WTC11 (cell line): ENCODE results near the gene GRAP2.

Source experiments
- CREM ChIP-seq: sonication (generic); formaldehyde crosslinking; IDR thresholded peaks from 2 replicates; pipeline ENCODE4 v1.8.1; 2022; ENCODE audit warnings: mild to moderate bottlenecking, missing genetic modification reagents, moderate library complexity
- CTCF ChIP-seq: fragments of 200-600 bp; IDR thresholded peaks from 2 replicates; pipeline ENCODE4 v1.8.0; 2022; ENCODE audit warnings: antibody characterized with exemption
- GABPB1 ChIP-seq: sonication (generic); formaldehyde crosslinking; IDR thresholded peaks from 2 replicates; pipeline ENCODE4 v1.8.1; 2023; ENCODE audit warnings: mild to moderate bottlenecking, missing genetic modification reagents
- OVOL2 ChIP-seq: fragments of 250-450 bp; sonication (Bioruptor Pico); IDR thresholded peaks from 2 replicates; pipeline ENCODE4 v1.9.0; 2021; ENCODE audit warnings: mild to moderate bottlenecking, borderline replicate concordance
- SMAD4 ChIP-seq: sonication (generic); formaldehyde crosslinking; IDR thresholded peaks from 2 replicates; pipeline ENCODE4 v1.8.0; 2022; ENCODE audit warnings: mild to moderate bottlenecking, missing genetic modification reagents
- TEAD4 ChIP-seq: sonication (generic); formaldehyde crosslinking; IDR thresholded peaks from 2 replicates; pipeline ENCODE4 v1.8.0; 2022; ENCODE audit warnings: mild to moderate bottlenecking, missing genetic modification reagents
- ZNF232 ChIP-seq: sonication (generic); formaldehyde crosslinking; IDR thresholded peaks from 2 replicates; pipeline ENCODE4 v1.8.0; 2022; ENCODE audit warnings: mild to moderate bottlenecking, missing genetic modification reagents
- ZNF263 ChIP-seq: sonication (generic); formaldehyde crosslinking; IDR thresholded peaks from 2 replicates; pipeline ENCODE4 v1.8.1; 2022; ENCODE audit warnings: low read depth, mild to moderate bottlenecking, moderate library complexity, missing genetic modification reagents
- ZNF416 ChIP-seq: fragments of 250-450 bp; sonication (Bioruptor Pico); IDR thresholded peaks from 2 replicates; pipeline ENCODE4 v1.9.0; 2021; ENCODE audit warnings: mild to moderate bottlenecking, inconsistent platforms

GRCh38 chr22:39983346-39983745, 82.5 kb downstream of the GRAP2 start:
- TF ChIP-seq CTCF (no peak), TEAD4 (no peak), ZNF263 (CRISPR knock-in tag) (no peak), CREM (CRISPR knock-in tag) (no peak), ZNF232 (no peak), OVOL2 (no peak), SMAD4 (CRISPR knock-in tag) (no peak), GABPB1 (CRISPR knock-in tag) (no peak), ZNF416 (no peak)
